Activated T-cell treated with anti-CD3 and anti-CD28 coated beads for 24 hours (primary cell): ENCODE data around the gene ELFN1.

ENCODE experiments used
- DNase-seq: peaks from one replicate; pipeline ENCODE4 v3.0.0-alpha.2; 2020; ENCODE audit warnings: low read depth

ELFN1 gene

GRCh38 chr7:1794888-1795542, 124.9 kb downstream of the ELFN1 start:
- no peak for DNase-seq
